Stomach (tissue), 9 donors: ENCODE measurements around the gene MYCBP2. TPM values are rescaled to one million over a fixed set of nuclear protein-coding genes. Genes with fewer than 3 reads are reported as not detected.

Experiments used
- DNase-seq, 2 donors: peaks; one replicate each; pipeline versions ENCODE4 v3.0.0 to v3.0.0-alpha.2; 2013 to 2019
- H3K27ac ChIP-seq, 5 donors: fragments of 200-600 bp in 4 of 5; sonication (generic) in 4 of 5; one replicate each; pipeline ENCODE4 v1.5.1; 2013 to 2019; ENCODE audit warnings: mild to moderate bottlenecking in 1 of 5, moderate library complexity in 1 of 5
- H3K27me3 ChIP-seq, 3 donors: fragments of 200-600 bp; sonication (generic); one replicate each; pipeline ENCODE4 v1.5.1; 2017 to 2019; ENCODE audit warnings: mixed run types in 1 of 3
- H3K36me3 ChIP-seq, 4 donors: fragments of 200-600 bp; sonication (generic); 1 replicate in 3 of 4; 2 replicates in 1 of 4; pipeline ENCODE4 v1.5.1; 2016 to 2019
- H3K4me1 ChIP-seq, 4 donors: fragments of 200-600 bp; sonication (generic); one replicate each; pipeline ENCODE4 v1.5.1; 2016 to 2019
- H3K4me3 ChIP-seq, 4 donors: fragments of 200-600 bp; sonication (generic) in 3 of 4; one replicate each; pipeline ENCODE4 v1.5.1; 2016 to 2019; ENCODE audit warnings: mild to moderate bottlenecking in 1 of 4
- H3K9me3 ChIP-seq, 4 donors: fragments of 200-600 bp; sonication (generic); one replicate each; pipeline ENCODE4 v1.5.1; 2016 to 2019
- CTCF ChIP-seq, 7 experiments: fragments of 450-650 bp in 4 of 7; fragments of 200-600 bp in 3 of 7; sonication (generic) in 3 of 7; IDR thresholded peaks; one replicate each; pipeline ENCODE4 v1.5.1; 2016 to 2019; ENCODE audit warnings: antibody characterized with exemption in 7 of 7, control low read depth in 2 of 7, mild to moderate bottlenecking in 1 of 7
- EP300 ChIP-seq: sonication (generic); formaldehyde crosslinking; IDR thresholded peaks from one replicate; pipeline ENCODE4 v1.6.1; 2017; ENCODE audit warnings: antibody characterized with exemption
- POLR2A ChIP-seq, 4 donors: fragments of 450-650 bp; IDR thresholded peaks; one replicate each; pipeline ENCODE4 v1.6.1; 2016; ENCODE audit warnings: antibody characterized with exemption in 4 of 4, control low read depth in 2 of 4, mild to moderate bottlenecking in 1 of 4, moderate library complexity in 1 of 4
- POLR2AphosphoS5 ChIP-seq, 3 donors: sonication (generic); formaldehyde crosslinking; IDR thresholded peaks; one replicate each; pipeline ENCODE4 v1.6.1; 2016; ENCODE audit warnings: antibody characterized with exemption in 3 of 3
- WGBS, 5 donors: extraction: QIAGEN DNeasy Blood & Tissue Kit in 3 of 5; methylation state at CpG; one replicate each; pipeline versions ENCODE4 v1.1.5 to v1.1.7; 2013 to 2018; 5-methylcytosine and 5-hydroxymethylcytosine counted together
- intact Hi-C: fragments of 100-400 bp; cut with DNase I; formaldehyde crosslinking; loops from one replicate; pipeline ENCODE4 v1.15.1; 2023; ENCODE audit warnings: low total_unique reads
- polyA plus RNA-seq, 3 donors: library from polyadenylated mRNA; stranded (reverse); fragments of 200-250 nt; gene quantifications; one replicate each; pipeline ENCODE4 v1.2.3, GENCODE V29; 2013
- total RNA-seq, 5 donors: library from RNA; depleted of rRNA; stranded (reverse); fragments of >200 nt; gene quantifications; one replicate each; pipeline versions ENCODE4 v1.1.0 to v1.2.3, GENCODE V29; 2014 to 2016
- donor health status: healthy with polysubstance abuse.
- donor health status: Bipolar disorder and iron deficiency.
- donor health status: healthy.

The MYCBP2 gene
- total and polyA plus RNA-seq, 8 donors, result 15.6 to 194 (median 70.4) TPM

- Histone ChIP-seq H3K36me3 (peaks cover 20 to 95% (median 86%) of the 10 kb centered on the region in 4 donors), H3K4me3 (no peak overlapping the region), H3K4me1 (peaks cover 0 to 29% (median 4%) of the 10 kb centered on the region in 4 donors), H3K27ac (no peak overlapping the region), H3K27me3 (no peaks in the 10 kb centered on the region), H3K9me3 (no peaks in the 10 kb centered on the region)
- no peak for DNase-seq
- TF ChIP-seq CTCF (IDR thresholded peaks at IDR 0.05), result no peak
- TF ChIP-seq POLR2AphosphoS5 (IDR thresholded peaks at IDR 0.05), result no peak
- no peak for TF ChIP-seq EP300
- TF ChIP-seq POLR2A (IDR thresholded peaks at IDR 0.05), result no peak
- 68 to 85% (median 72%) methylated on average over 2 of the region's 2 CpGs for WGBS, 5 donors
- intact Hi-C loops, result no loop called here
Observed at GRCh38 chr13:77055158-77055557, 271.7 kb downstream of the MYCBP2 start.

GRCh38 chr13:77053192-77053591, 273.7 kb downstream of the MYCBP2 start:
- Histone ChIP-seq H3K4me1 (peaks cover 0 to 36% (median 4%) of the 10 kb centered on the region in 4 donors), H3K9me3 (no peaks in the 10 kb centered on the region), H3K36me3 (peaks cover 15 to 97% (median 91%) of the 10 kb centered on the region in 4 donors), H3K4me3 (no peak overlapping the region), H3K27ac (no peak overlapping the region), H3K27me3 (no peaks in the 10 kb centered on the region)
- 30 to 80% (median 59%) methylated on average over 4 of the region's 4 CpGs for WGBS, 5 donors
- intact Hi-C loops, result no loop called here
- no peak for DNase-seq
- TF ChIP-seq EP300 (no peak), POLR2AphosphoS5 (IDR thresholded peaks at IDR 0.05) (no peak), POLR2A (IDR thresholded peaks at IDR 0.05) (no peak), CTCF (IDR thresholded peaks at IDR 0.05) (no peak)

GRCh38 chr13:77048681-77049080, 278.2 kb downstream of the MYCBP2 start:
- intact Hi-C loops, result no loop called here
- 75 to 84% (median 81%) methylated on average over 4 of the region's 4 CpGs for WGBS, 5 donors

GRCh38 chr13:77047649-77048343, 279.1 kb downstream of the MYCBP2 start:
- TF ChIP-seq POLR2A (IDR thresholded peaks at IDR 0.05) (no peak), EP300 (no peak), CTCF (IDR thresholded peaks at IDR 0.05) (no peak), POLR2AphosphoS5 (IDR thresholded peaks at IDR 0.05) (no peak)
- H3K36me3 ChIP-seq, result peaks cover 3 to 84% (median 80%) of the 10 kb centered on the region in 4 donors

More at GRCh38 chr13:77048681-77049080, 278.2 kb downstream of the MYCBP2 start:
- no peak for TF ChIP-seq POLR2AphosphoS5 (IDR thresholded peaks at IDR 0.05)
- TF ChIP-seq POLR2A (IDR thresholded peaks at IDR 0.05), result no peak
- peaks cover 0 to 16% (median 2%) of the 10 kb centered on the region in 4 donors for H3K4me1 ChIP-seq
- H3K4me3 ChIP-seq, result no peak overlapping the region
- no peaks in the 10 kb centered on the region for H3K27me3 ChIP-seq
- no peak for DNase-seq
- peaks cover 3 to 90% (median 85%) of the 10 kb centered on the region in 4 donors for H3K36me3 ChIP-seq
- H3K9me3 ChIP-seq, result no peaks in the 10 kb centered on the region
- H3K27ac ChIP-seq, result no peak overlapping the region

More at GRCh38 chr13:77047649-77048343, 279.1 kb downstream of the MYCBP2 start:
- no peak overlapping the region for H3K4me3 ChIP-seq
- WGBS, 5 donors, result 88 to 98% (median 94%) methylated on average over 8 of the region's 8 CpGs
- intact Hi-C loops, result no loop called here
- H3K27me3 ChIP-seq, result no peaks in the 10 kb centered on the region
- H3K9me3 ChIP-seq, result no peaks in the 10 kb centered on the region
- DNase-seq, result no peak
- peaks cover 0 to 9% (median under 1%) of the 10 kb centered on the region in 4 donors for H3K4me1 ChIP-seq
- H3K27ac ChIP-seq, result no peak overlapping the region
